BLaER1 treated with 17β-estradiol and CSF1 and Interleukin-3, amounts not matched to agents 10 nM and 100 nM (cell line): ENCODE measurements around the gene IQSEC3.

Experiments used
- H3K27ac ChIP-seq, 11 experiments: shearing (Covaris generic); formaldehyde crosslinking; 2 replicates each; pipeline ENCODE4 v1.8.1; 2022
- H3K27me3 ChIP-seq, 11 experiments: shearing (Covaris generic); formaldehyde crosslinking; 2 replicates each; pipeline ENCODE4 v1.8.1; 2022
- H3K36me3 ChIP-seq, 11 experiments: shearing (Covaris generic); formaldehyde crosslinking; 2 replicates each; pipeline ENCODE4 v1.8.1; 2022
- H3K4me1 ChIP-seq, 10 experiments: shearing (Covaris generic); formaldehyde crosslinking; 2 replicates each; pipeline ENCODE4 v1.8.1; 2022
- H3K4me2 ChIP-seq, 11 experiments: shearing (Covaris generic); formaldehyde crosslinking; 2 replicates each; pipeline ENCODE4 v1.8.1; 2022
- H3K4me3 ChIP-seq, 10 experiments: shearing (Covaris generic); formaldehyde crosslinking; 2 replicates each; pipeline ENCODE4 v1.8.1; 2022
- H3K9ac ChIP-seq, 11 experiments: shearing (Covaris generic); formaldehyde crosslinking; 2 replicates each; pipeline ENCODE4 v1.8.1; 2022
- H3K9me3 ChIP-seq, 11 experiments: shearing (Covaris generic); formaldehyde crosslinking; replicated peaks in 1 of 11; 2 replicates each; pipeline ENCODE4 v1.8.1; 2022
- H4K20me1 ChIP-seq, 11 experiments: shearing (Covaris generic); formaldehyde crosslinking; 2 replicates each; pipeline ENCODE4 v1.8.1; 2022
- Cebpa-rat ChIP-seq, 11 experiments: shearing (Covaris generic); IDR thresholded peaks; 2 replicates each; pipeline ENCODE4 v1.8.1; 2022

The IQSEC3 gene

DNA sequence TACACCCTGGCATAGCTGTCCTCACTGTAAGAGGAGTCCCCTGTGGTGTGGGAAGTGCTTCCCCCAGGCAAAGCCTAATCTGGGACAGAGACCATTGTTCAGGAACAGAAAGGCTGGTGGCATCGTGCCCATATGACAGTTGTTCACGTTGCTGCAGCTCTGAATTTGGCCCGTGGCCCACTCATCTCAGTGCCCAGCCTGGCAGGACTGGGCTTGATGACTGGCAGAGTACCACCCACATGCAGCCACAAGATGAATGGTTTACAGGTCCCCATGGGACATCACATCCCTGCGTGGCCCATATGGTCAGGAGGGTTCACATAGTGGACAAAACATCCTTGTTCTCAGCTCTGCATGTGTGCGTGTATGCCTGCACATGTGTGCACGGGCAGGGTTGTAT lies 17.5 kb downstream of the IQSEC3 start:
- Histone ChIP-seq H3K27ac (no peak overlapping the region), H3K36me3 (no peaks in the 10 kb centered on the region), H3K4me2 (no peak overlapping the region), H3K4me3 (no peak overlapping the region), H3K9ac (no peak overlapping the region), H3K4me1 (peaks cover 0 to 6% (median 0%) of the 10 kb centered on the region in 10 experiments; a peak in 2 of 20 replicates), H4K20me1 (no peaks in the 10 kb centered on the region), H3K9me3 (peaks cover 1 to 8% (median 3%) of the 10 kb centered on the region in 11 experiments; a peak in 15 of 22 replicates), H3K27me3 (no peaks in the 10 kb centered on the region)
- no peak for TF ChIP-seq Cebpa-rat (IDR thresholded peaks at IDR 0.05)

DNA sequence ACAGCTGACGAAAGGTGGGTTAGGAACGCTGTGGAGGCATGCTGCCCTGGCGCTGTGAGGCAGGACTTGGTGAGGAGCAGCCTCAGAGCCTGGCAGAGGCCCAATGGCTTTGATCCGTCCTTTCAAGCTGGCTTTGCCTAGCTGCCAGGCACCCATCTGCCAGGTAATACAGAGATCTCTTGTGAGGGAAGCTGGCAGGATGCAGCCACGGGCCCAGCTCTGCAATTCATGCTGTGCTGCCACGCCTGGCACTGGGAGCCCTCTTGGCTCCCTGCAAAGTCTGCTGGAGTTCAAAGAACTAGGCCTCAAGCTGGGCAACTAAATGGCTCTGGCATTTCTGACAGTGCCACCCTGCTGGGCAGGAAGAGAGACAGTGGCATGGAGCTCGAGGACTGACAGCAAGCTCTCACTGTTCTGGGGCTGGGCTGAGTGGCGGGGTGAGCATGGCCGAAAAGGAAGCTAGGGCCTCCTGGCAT lies 18.7 kb downstream of the IQSEC3 start:
- no peaks in the 10 kb centered on the region for H4K20me1 ChIP-seq
- no peak overlapping the region for H3K4me3 ChIP-seq
- H3K9me3 ChIP-seq: peaks cover 13 to 19% (median 15%) of the 10 kb centered on the region in 11 experiments
- no peak overlapping the region for H3K9ac ChIP-seq
- H3K36me3 ChIP-seq: no peaks in the 10 kb centered on the region
- TF ChIP-seq Cebpa-rat (IDR thresholded peaks at IDR 0.05): no peak
- H3K4me1 ChIP-seq: peaks cover 0 to 6% (median 0%) of the 10 kb centered on the region in 10 experiments; a peak in 2 of 20 replicates
- H3K27ac ChIP-seq: no peak overlapping the region
- H3K4me2 ChIP-seq: 0 out of 22 replicates have a peak overlapping the region, but pooled peaks of 1 of the 11 experiments have one; percentile 1
- H3K27me3 ChIP-seq: no peaks in the 10 kb centered on the region

- H3K9me3 ChIP-seq: peaks cover 25 to 40% (median 30%) of the 10 kb centered on the region in 11 experiments
- no peaks in the 10 kb centered on the region for H4K20me1 ChIP-seq
- no peak overlapping the region for H3K9ac ChIP-seq
- H3K4me3 ChIP-seq: no peak overlapping the region
- no peaks in the 10 kb centered on the region for H3K36me3 ChIP-seq
- TF ChIP-seq Cebpa-rat (IDR thresholded peaks at IDR 0.05): no peak
- no peak overlapping the region for H3K4me2 ChIP-seq
- no peaks in the 10 kb centered on the region for H3K27me3 ChIP-seq
- peaks cover 0 to 6% (median 0%) of the 10 kb centered on the region in 10 experiments; a peak in 2 of 20 replicates for H3K4me1 ChIP-seq
- H3K27ac ChIP-seq: no peak overlapping the region
These were observed 20.7 kb downstream of the IQSEC3 start for GRCh38 chr12:87315-87714.

GRCh38 chr12:87856-88255 lies 21.3 kb downstream of the IQSEC3 start:
- Histone ChIP-seq H3K27me3 (no peaks in the 10 kb centered on the region), H3K36me3 (no peaks in the 10 kb centered on the region), H3K4me2 (no peak overlapping the region)

DNA sequence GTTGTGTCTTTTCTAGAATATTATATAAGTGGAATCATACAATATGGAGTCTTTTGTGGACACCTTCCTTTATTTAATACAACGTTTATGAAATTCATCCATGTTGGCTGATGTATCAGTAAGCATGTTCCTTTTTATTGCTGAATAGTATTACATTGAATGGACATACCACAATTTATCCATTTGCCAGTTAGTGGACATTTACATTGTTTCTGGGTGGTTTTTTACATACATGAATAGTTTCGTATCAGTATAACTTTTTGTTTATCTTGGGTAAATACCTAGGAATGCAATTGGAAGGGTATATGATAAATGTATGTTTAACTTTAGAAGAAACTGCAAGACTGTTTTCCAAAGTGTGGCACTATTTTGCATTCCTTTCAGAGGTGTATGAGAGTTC lies 23.1 kb downstream of the IQSEC3 start:
- Histone ChIP-seq H4K20me1 (no peaks in the 10 kb centered on the region), H3K9ac (no peak overlapping the region), H3K4me1 (peaks cover 10 to 20% (median 12%) of the 10 kb centered on the region in 10 experiments; a peak in 18 of 20 replicates), H3K4me3 (no peak overlapping the region), H3K27me3 (no peaks in the 10 kb centered on the region), H3K4me2 (no peak overlapping the region), H3K9me3 (peaks cover 25 to 56% (median 40%) of the 10 kb centered on the region in 11 experiments), H3K36me3 (no peaks in the 10 kb centered on the region), H3K27ac (no peak overlapping the region)
- TF ChIP-seq Cebpa-rat (IDR thresholded peaks at IDR 0.05): no peak

More at GRCh38 chr12:87856-88255, 21.3 kb downstream of the IQSEC3 start:
- Histone ChIP-seq H3K27ac (no peak overlapping the region), H3K4me3 (no peak overlapping the region), H3K4me1 (peaks cover 0 to 6% (median 0%) of the 10 kb centered on the region in 10 experiments; a peak in 2 of 20 replicates), H3K9ac (no peak overlapping the region), H3K9me3 (peaks cover 25 to 44% (median 31%) of the 10 kb centered on the region in 11 experiments), H4K20me1 (no peaks in the 10 kb centered on the region)
- TF ChIP-seq Cebpa-rat (IDR thresholded peaks at IDR 0.05): no peak

GRCh38 chr12:91213-91612 lies 24.6 kb downstream of the IQSEC3 start:
- no peaks in the 10 kb centered on the region for H3K36me3 ChIP-seq
- TF ChIP-seq Cebpa-rat (IDR thresholded peaks at IDR 0.05): no peak
- peaks cover 25 to 57% (median 40%) of the 10 kb centered on the region in 11 experiments for H3K9me3 ChIP-seq
- H3K4me3 ChIP-seq: no peak overlapping the region
- H3K9ac ChIP-seq: no peak overlapping the region
- no peak overlapping the region for H3K4me2 ChIP-seq
- H3K27me3 ChIP-seq: no peaks in the 10 kb centered on the region
- no peaks in the 10 kb centered on the region for H4K20me1 ChIP-seq
- no peak overlapping the region for H3K27ac ChIP-seq
- H3K4me1 ChIP-seq: peaks cover 10 to 20% (median 12%) of the 10 kb centered on the region in 10 experiments; a peak in 18 of 20 replicates

- no peak overlapping the region for H3K9ac ChIP-seq
- no peak overlapping the region for H3K4me3 ChIP-seq
- peaks cover 25 to 57% (median 40%) of the 10 kb centered on the region in 11 experiments for H3K9me3 ChIP-seq
- no peak overlapping the region for H3K27ac ChIP-seq
- peaks cover 11 to 26% (median 24%) of the 10 kb centered on the region in 10 experiments for H3K4me1 ChIP-seq
- H3K4me2 ChIP-seq: peak overlapping the region in 8 of 11 experiments; percentile 6 to 38 (median 26); a peak in 14 of 22 replicates
- H4K20me1 ChIP-seq: no peaks in the 10 kb centered on the region
- no peak for TF ChIP-seq Cebpa-rat (IDR thresholded peaks at IDR 0.05)
- no peaks in the 10 kb centered on the region for H3K36me3 ChIP-seq
- no peaks in the 10 kb centered on the region for H3K27me3 ChIP-seq
These were observed 26.9 kb downstream of the IQSEC3 start for GRCh38 chr12:93266-94005.

DNA sequence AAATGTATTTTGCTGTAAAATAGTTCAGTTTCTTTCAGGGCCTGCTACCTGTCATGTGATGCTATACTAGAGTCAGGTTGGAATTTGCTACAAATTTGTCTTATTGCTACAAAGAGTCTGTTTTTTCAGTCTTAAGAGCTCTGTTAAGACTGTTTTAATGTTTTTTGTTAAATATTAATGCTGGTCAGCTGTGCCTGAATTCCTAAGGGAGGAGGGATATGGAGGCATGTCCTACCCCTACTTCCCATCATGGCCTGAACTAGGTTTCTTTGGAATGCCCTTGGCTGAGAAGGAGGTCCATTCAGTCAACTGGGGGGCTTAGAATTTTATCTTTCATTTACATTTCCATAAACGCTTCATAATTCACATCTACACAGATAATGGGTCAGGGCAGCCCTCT lies 30.0 kb downstream of the IQSEC3 start:
- Histone ChIP-seq H3K27ac (no peak overlapping the region), H3K9ac (no peak overlapping the region), H3K9me3 (peaks cover 0 to 31% (median 13%) of the 10 kb centered on the region in 11 experiments; a peak in 13 of 22 replicates), H3K36me3 (no peaks in the 10 kb centered on the region), H3K4me2 (no peak overlapping the region), H4K20me1 (no peaks in the 10 kb centered on the region), H3K27me3 (no peaks in the 10 kb centered on the region), H3K4me1 (peaks cover 11 to 30% (median 26%) of the 10 kb centered on the region in 10 experiments), H3K4me3 (no peak overlapping the region)
- no peak for TF ChIP-seq Cebpa-rat (IDR thresholded peaks at IDR 0.05)

- Histone ChIP-seq H3K9ac (no peak overlapping the region), H3K27me3 (no peaks in the 10 kb centered on the region), H3K36me3 (no peaks in the 10 kb centered on the region), H4K20me1 (no peaks in the 10 kb centered on the region), H3K9me3 (peaks cover 0 to 19% (median 5%) of the 10 kb centered on the region in 11 experiments; a peak in 9 of 22 replicates), H3K27ac (no peak overlapping the region), H3K4me2 (peak overlapping the region in 1 of 11 experiments; percentile 46; a peak in 1 of 22 replicates), H3K4me1 (peaks cover 3 to 31% (median 20%) of the 10 kb centered on the region in 10 experiments), H3K4me3 (no peak overlapping the region)
- TF ChIP-seq Cebpa-rat (IDR thresholded peaks at IDR 0.05): no peak
These were observed 32.4 kb downstream of the IQSEC3 start for GRCh38 chr12:98924-99352.
